Kidney epithelial cell (primary cell): Measurements from ENCODE around the gene PRMT6. TPM values are rescaled to one million over a fixed set of nuclear protein-coding genes. Genes with fewer than 3 reads are reported as not detected.

ENCODE experiments used
- DNase-seq: peaks from one replicate; pipeline ENCODE4 v3.0.0-alpha.2; 2010; ENCODE audit warnings: low read depth
- H3K27me3 ChIP-seq: 2 replicates; pipeline ENCODE4 v1.6.0; 2011; ENCODE audit warnings: low read length; ENCODE audit not compliant: control insufficient read depth, insufficient read depth
- H3K36me3 ChIP-seq: 2 replicates; pipeline ENCODE4 v1.5.1; 2011; ENCODE audit warnings: low read length; ENCODE audit not compliant: control insufficient read depth, insufficient read depth
- H3K4me3 ChIP-seq: 2 replicates; pipeline ENCODE4 v1.5.1; 2011; ENCODE audit warnings: low read depth, mild to moderate bottlenecking, control low read depth, low read length
- total RNA-seq: library from RNA; depleted of rRNA; stranded (reverse); fragments of >200 nt; gene quantifications from 2 replicates; pipeline ENCODE4 v1.2.3, GENCODE V29; 2015
- TF ChIP-seq, protein P1 (sequence below): IDR thresholded peaks from 2 replicates; pipeline ENCODE4 v1.5.1; 2011; ENCODE audit warnings: mild to moderate bottlenecking, moderate library complexity, low read length, control low read depth, inconsistent platforms; ENCODE audit not compliant: insufficient read depth, poor library complexity, severe bottlenecking

PRMT6 gene
- total RNA-seq: 22.1 and 26.2 TPM in 2 replicates

GRCh38 chr1:107056426-107057196, at the start of gene PRMT6:
TSS of gene PRMT6 (plus strand) at chr1:107056674. CDS start at chr1:107056716, 42 bp downstream.
- TF ChIP-seq, protein P1, sequence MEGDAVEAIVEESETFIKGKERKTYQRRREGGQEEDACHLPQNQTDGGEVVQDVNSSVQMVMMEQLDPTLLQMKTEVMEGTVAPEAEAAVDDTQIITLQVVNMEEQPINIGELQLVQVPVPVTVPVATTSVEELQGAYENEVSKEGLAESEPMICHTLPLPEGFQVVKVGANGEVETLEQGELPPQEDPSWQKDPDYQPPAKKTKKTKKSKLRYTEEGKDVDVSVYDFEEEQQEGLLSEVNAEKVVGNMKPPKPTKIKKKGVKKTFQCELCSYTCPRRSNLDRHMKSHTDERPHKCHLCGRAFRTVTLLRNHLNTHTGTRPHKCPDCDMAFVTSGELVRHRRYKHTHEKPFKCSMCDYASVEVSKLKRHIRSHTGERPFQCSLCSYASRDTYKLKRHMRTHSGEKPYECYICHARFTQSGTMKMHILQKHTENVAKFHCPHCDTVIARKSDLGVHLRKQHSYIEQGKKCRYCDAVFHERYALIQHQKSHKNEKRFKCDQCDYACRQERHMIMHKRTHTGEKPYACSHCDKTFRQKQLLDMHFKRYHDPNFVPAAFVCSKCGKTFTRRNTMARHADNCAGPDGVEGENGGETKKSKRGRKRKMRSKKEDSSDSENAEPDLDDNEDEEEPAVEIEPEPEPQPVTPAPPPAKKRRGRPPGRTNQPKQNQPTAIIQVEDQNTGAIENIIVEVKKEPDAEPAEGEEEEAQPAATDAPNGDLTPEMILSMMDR: no peak
- H3K36me3 ChIP-seq: no peaks in the 10 kb centered on the region
- DNase-seq: peak; percentile 45
- peak within 1 kb of the TSS; percentile 98 for H3K4me3 ChIP-seq
- H3K27me3 ChIP-seq: no peaks in the 10 kb centered on the region

- Histone ChIP-seq H3K27me3 (no peaks in the 10 kb centered on the region), H3K4me3 (no peak overlapping the region), H3K36me3 (no peaks in the 10 kb centered on the region)
- TF ChIP-seq, protein P1: no peak
- DNase-seq: no peak
Measured at GRCh38 chr1:107009281-107009680, 47.2 kb upstream of the PRMT6 start.

GRCh38 chr1:107010582-107010981, 45.9 kb upstream of the PRMT6 start:
- DNase-seq: no peak
- TF ChIP-seq, protein P1: no peak
- Histone ChIP-seq H3K4me3 (no peak overlapping the region), H3K36me3 (no peaks in the 10 kb centered on the region), H3K27me3 (no peaks in the 10 kb centered on the region)

DNA sequence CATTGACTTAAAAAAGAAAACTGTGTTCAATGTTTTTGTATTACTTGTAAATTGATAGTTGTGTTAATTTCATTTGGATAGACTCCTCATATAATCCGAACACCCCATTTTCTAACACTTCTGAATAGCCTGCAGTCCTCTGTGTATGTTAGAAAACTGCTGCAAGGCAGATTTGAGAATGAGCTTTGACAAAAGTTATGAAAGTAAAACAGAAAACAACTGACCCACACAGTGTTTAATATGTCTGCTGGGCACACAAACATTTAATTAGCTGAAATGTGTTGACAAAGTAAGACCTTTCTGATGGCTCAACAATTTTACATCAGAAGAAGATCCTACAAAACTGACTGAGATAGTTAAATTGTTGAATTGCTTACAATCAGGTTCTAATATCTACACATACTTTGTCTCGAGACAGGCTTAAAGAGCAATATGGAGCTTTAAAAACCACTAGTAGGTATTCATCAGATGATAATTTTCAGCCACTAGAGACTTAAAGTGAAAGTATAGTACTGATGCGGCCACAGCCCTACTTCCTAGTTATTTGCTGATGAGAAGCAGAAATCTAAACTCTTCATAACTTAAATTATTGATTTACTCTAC, 40.0 kb upstream of the PRMT6 start:
- Histone ChIP-seq H3K4me3 (no peak overlapping the region), H3K27me3 (no peaks in the 10 kb centered on the region), H3K36me3 (no peaks in the 10 kb centered on the region)
- TF ChIP-seq, protein P1: no peak
- DNase-seq: no peak

DNA sequence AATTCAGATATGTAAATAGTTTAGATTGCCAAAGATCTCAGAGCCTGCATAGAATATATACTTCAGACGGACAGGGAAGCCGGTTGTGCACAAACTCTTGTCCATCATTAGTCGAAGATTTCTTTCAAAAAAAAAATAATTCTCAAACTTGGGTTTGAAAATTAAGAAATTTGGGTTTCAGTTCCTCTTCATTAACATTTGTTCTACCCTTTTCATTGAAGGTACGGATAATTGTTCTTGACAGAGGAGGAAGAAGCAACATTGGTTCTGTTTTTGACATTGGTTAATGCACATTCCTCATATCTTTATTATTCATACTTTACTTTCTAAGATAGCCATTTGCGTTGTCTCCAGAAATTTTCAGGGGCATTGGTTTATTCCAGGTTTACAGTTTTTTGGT, 38.0 kb upstream of the PRMT6 start:
- Histone ChIP-seq H3K36me3 (no peaks in the 10 kb centered on the region), H3K27me3 (no peaks in the 10 kb centered on the region), H3K4me3 (no peak overlapping the region)
- no peak for DNase-seq
- TF ChIP-seq, protein P1: no peak
